Astrocyte (in vitro differentiated cells and primary cell): ENCODE results near the gene ISOC1. TPM values are rescaled to one million over a fixed set of nuclear protein-coding genes. Genes with fewer than 3 reads are reported as not detected.

Source experiments
- DNase-seq: peaks from one replicate; pipeline ENCODE4 v3.0.0-alpha.2; 2010; ENCODE audit warnings: low read depth
- FAIRE-seq: peaks from 2 replicates; lab custom pipeline; 2011; peaks lifted over from hg19 to GRCh38; lab: Jason Lieb, UNC
- H2AFZ ChIP-seq: 2 replicates; pipeline ENCODE4 v1.6.0; 2012; ENCODE audit warnings: low read depth, low read length, inconsistent platforms
- H3K27ac ChIP-seq: 2 replicates; pipeline ENCODE4 v1.5.1; 2011; ENCODE audit warnings: low read depth, low read length, inconsistent platforms
- H3K27me3 ChIP-seq: 2 replicates; pipeline ENCODE4 v1.6.0; 2011; ENCODE audit warnings: low read length, inconsistent platforms; ENCODE audit not compliant: insufficient read depth
- H3K36me3 ChIP-seq: 2 replicates; pipeline ENCODE4 v1.5.1; 2011; ENCODE audit warnings: low read length, inconsistent platforms; ENCODE audit not compliant: insufficient read depth
- H3K4me1 ChIP-seq: 2 replicates; pipeline ENCODE4 v1.5.1; 2011; ENCODE audit warnings: low read length, inconsistent platforms; ENCODE audit not compliant: insufficient read depth
- H3K4me2 ChIP-seq: 2 replicates; pipeline ENCODE4 v1.6.0; 2012; ENCODE audit warnings: low read length, inconsistent platforms
- H3K4me3 ChIP-seq: 2 replicates; pipeline ENCODE4 v1.5.1; 2011; ENCODE audit warnings: low read depth, mild to moderate bottlenecking, low read length, inconsistent platforms; ENCODE audit not compliant: insufficient read depth
- H3K79me2 ChIP-seq: 2 replicates; pipeline ENCODE4 v1.6.0; 2012; ENCODE audit warnings: mild to moderate bottlenecking, low read length, inconsistent platforms; ENCODE audit not compliant: insufficient read depth
- H3K9ac ChIP-seq: 2 replicates; pipeline ENCODE4 v1.6.0; 2012; ENCODE audit warnings: mild to moderate bottlenecking, low read length, inconsistent platforms
- H3K9me3 ChIP-seq: 2 replicates; pipeline ENCODE4 v1.5.1; 2012; ENCODE audit warnings: low read depth, mild to moderate bottlenecking, low read length, inconsistent platforms; ENCODE audit not compliant: insufficient read depth
- H4K20me1 ChIP-seq: 2 replicates; pipeline ENCODE4 v1.6.0; 2012; ENCODE audit warnings: low read length, inconsistent platforms; ENCODE audit not compliant: insufficient read depth
- H3K27ac Mint-ChIP-seq: one replicate; pipeline ENCODE4 v1.8.0; 2021; ENCODE audit warnings: mild to moderate bottlenecking, mixed read lengths; ENCODE audit not compliant: unreplicated experiment
- H3K27me3 Mint-ChIP-seq: one replicate; pipeline ENCODE4 v1.8.0; 2021; ENCODE audit warnings: low read depth, mixed read lengths; ENCODE audit not compliant: unreplicated experiment
- H3K36me3 Mint-ChIP-seq: one replicate; pipeline ENCODE4 v1.8.0; 2021; ENCODE audit warnings: low read depth, mixed read lengths; ENCODE audit not compliant: unreplicated experiment
- H3K4me1 Mint-ChIP-seq: one replicate; pipeline ENCODE4 v1.8.0; 2021; ENCODE audit warnings: low read depth, mixed read lengths; ENCODE audit not compliant: unreplicated experiment
- H3K4me3 Mint-ChIP-seq: one replicate; pipeline ENCODE4 v1.8.0; 2021; ENCODE audit warnings: mild to moderate bottlenecking, moderate library complexity, mixed read lengths; ENCODE audit not compliant: unreplicated experiment
- H3K9me3 Mint-ChIP-seq: one replicate; pipeline ENCODE4 v1.8.0; 2021; ENCODE audit warnings: mild to moderate bottlenecking, mixed read lengths; ENCODE audit not compliant: unreplicated experiment
- EZH2 ChIP-seq: IDR thresholded peaks from 2 replicates; pipeline ENCODE4 v1.6.1; 2012; ENCODE audit warnings: mild to moderate bottlenecking, low read length, inconsistent platforms; ENCODE audit not compliant: insufficient read depth
- total RNA-seq: library from RNA; stranded (reverse); gene quantifications from 2 replicates; pipeline ENCODE4 v1.2.1, GENCODE V29; 2021
- TF ChIP-seq, protein P1 (sequence below): IDR thresholded peaks from 2 replicates; pipeline ENCODE4 v1.5.1; 2011; ENCODE audit warnings: low read depth, mild to moderate bottlenecking, inconsistent platforms, low read length, moderate library complexity; ENCODE audit not compliant: insufficient read depth

The ISOC1 gene
- total RNA-seq, 1 donor from 2014 or later = 8.4 TPM

DNA sequence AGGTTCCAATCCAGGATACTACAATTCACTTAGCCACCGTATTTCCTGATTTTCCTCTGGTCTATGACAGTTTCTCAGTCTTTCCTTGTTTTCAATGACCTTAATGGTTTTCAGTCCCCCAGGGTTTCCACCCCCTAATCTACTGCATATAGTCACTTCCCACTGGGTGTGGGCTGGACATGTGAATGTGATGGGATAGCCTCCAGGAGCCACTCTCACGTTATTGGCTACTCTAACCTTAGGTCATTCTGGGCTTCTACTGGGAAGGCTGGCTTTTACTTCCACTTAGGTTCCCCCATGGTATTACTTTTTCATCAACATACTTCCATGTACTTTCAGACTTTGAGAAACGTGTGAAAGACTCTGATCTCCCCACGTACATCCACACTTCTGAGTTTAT is 46.5 kb downstream of the ISOC1 start:
- Mint-ChIP-seq H3K4me1 (no peaks in the 10 kb centered on the region), H3K27ac (no peak overlapping the region), H3K27me3 (no peaks in the 10 kb centered on the region), H3K9me3 (no peaks in the 10 kb centered on the region), H3K4me3 (no peak overlapping the region), H3K36me3 (no peaks in the 10 kb centered on the region)
- TF ChIP-seq, protein P1, sequence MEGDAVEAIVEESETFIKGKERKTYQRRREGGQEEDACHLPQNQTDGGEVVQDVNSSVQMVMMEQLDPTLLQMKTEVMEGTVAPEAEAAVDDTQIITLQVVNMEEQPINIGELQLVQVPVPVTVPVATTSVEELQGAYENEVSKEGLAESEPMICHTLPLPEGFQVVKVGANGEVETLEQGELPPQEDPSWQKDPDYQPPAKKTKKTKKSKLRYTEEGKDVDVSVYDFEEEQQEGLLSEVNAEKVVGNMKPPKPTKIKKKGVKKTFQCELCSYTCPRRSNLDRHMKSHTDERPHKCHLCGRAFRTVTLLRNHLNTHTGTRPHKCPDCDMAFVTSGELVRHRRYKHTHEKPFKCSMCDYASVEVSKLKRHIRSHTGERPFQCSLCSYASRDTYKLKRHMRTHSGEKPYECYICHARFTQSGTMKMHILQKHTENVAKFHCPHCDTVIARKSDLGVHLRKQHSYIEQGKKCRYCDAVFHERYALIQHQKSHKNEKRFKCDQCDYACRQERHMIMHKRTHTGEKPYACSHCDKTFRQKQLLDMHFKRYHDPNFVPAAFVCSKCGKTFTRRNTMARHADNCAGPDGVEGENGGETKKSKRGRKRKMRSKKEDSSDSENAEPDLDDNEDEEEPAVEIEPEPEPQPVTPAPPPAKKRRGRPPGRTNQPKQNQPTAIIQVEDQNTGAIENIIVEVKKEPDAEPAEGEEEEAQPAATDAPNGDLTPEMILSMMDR = no peak
- no peak for TF ChIP-seq EZH2
- Histone ChIP-seq H3K79me2 (no peaks in the 10 kb centered on the region), H3K27me3 (no peaks in the 10 kb centered on the region), H2AFZ (no peak overlapping the region), H4K20me1 (no peaks in the 10 kb centered on the region), H3K4me1 (no peaks in the 10 kb centered on the region), H3K27ac (no peak overlapping the region), H3K36me3 (no peaks in the 10 kb centered on the region), H3K9me3 (no peaks in the 10 kb centered on the region), H3K4me3 (no peak overlapping the region), H3K4me2 (no peak overlapping the region), H3K9ac (no peak overlapping the region)
- DNase-seq = no peak
- FAIRE-seq = no peak

DNA sequence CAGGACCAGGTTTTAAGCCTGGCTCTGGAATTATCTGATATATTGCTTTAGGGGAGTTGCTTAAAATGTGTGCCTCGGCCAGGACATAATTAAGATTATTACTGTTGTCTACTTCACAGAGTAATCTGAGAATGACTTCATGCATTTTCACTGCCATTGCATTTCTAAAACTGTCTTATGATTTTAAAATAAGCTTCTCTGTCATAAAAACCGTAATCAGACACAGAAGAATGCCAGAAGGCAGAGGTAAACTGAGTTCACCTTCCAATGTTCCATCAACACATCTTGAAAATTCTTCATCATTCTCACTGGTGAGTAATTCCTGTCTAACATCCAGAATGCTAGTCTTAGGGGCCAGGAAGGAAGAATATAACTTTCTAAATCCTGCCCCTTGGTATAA is 47.1 kb downstream of the ISOC1 start:
- no peaks in the 10 kb centered on the region for H3K36me3 Mint-ChIP-seq
- no peak for FAIRE-seq
- no peak overlapping the region for H3K4me3 ChIP-seq
- H2AFZ ChIP-seq = no peak overlapping the region
- H3K36me3 ChIP-seq = no peaks in the 10 kb centered on the region
- no peaks in the 10 kb centered on the region for H3K9me3 ChIP-seq
- no peak overlapping the region for H3K27ac ChIP-seq
- H3K27me3 Mint-ChIP-seq = no peaks in the 10 kb centered on the region
- H3K79me2 ChIP-seq = no peaks in the 10 kb centered on the region
- no peaks in the 10 kb centered on the region for H3K4me1 ChIP-seq
- no peak overlapping the region for H3K9ac ChIP-seq
- H4K20me1 ChIP-seq = no peaks in the 10 kb centered on the region
- no peaks in the 10 kb centered on the region for H3K4me1 Mint-ChIP-seq
- no peak overlapping the region for H3K4me3 Mint-ChIP-seq
- TF ChIP-seq, protein P1 = no peak
- no peak for TF ChIP-seq EZH2
- no peak overlapping the region for H3K27ac Mint-ChIP-seq
- no peak overlapping the region for H3K4me2 ChIP-seq
- no peaks in the 10 kb centered on the region for H3K27me3 ChIP-seq
- no peaks in the 10 kb centered on the region for H3K9me3 Mint-ChIP-seq
- DNase-seq = no peak

DNA sequence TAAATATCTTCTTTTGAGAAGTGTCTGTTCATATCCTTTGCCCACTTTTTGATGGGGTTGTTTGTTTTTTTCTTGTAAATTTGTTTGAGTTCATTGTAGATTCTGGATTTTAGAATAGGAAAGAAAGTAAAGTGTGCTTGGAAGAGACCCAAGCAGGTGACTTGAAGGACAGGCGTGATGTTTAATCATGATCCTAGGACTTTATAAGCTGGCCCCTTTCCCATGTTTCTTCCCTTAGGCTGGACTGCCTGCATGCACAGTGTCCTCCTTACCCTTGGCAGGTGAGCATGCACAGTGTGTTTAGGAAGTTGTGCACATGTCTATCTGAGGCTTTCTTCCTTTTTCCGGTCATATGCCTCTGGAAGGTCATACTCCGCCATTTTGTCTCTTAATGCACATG is 61.3 kb downstream of the ISOC1 start:
- H3K9me3 ChIP-seq = no peaks in the 10 kb centered on the region
- Mint-ChIP-seq H3K27ac (no peak overlapping the region), H3K4me3 (no peak overlapping the region), H3K9me3 (no peaks in the 10 kb centered on the region), H3K27me3 (no peaks in the 10 kb centered on the region), H3K4me1 (no peaks in the 10 kb centered on the region), H3K36me3 (no peaks in the 10 kb centered on the region)
- no peak overlapping the region for H3K4me2 ChIP-seq
- H3K36me3 ChIP-seq = no peaks in the 10 kb centered on the region
- FAIRE-seq (no peak), DNase-seq (no peak)
- no peaks in the 10 kb centered on the region for H4K20me1 ChIP-seq
- H3K27ac ChIP-seq = no peak overlapping the region
- no peak for TF ChIP-seq EZH2
- TF ChIP-seq, protein P1 = no peak
- no peak overlapping the region for H2AFZ ChIP-seq
- no peak overlapping the region for H3K9ac ChIP-seq
- H3K4me1 ChIP-seq = no peaks in the 10 kb centered on the region
- H3K79me2 ChIP-seq = no peaks in the 10 kb centered on the region
- H3K4me3 ChIP-seq = no peak overlapping the region
- no peaks in the 10 kb centered on the region for H3K27me3 ChIP-seq
